Fibroblast of skin of left quadriceps (primary cell): ENCODE measurements around the gene EPRS1.
"Not testable (repeated sequence)": the region's sequence is repeated elsewhere in the genome, so short reads cannot be mapped to it uniquely, and the experiment has no call there.

Source experiments
- DNase-seq, 2 experiments: peaks; one replicate each; pipeline ENCODE4 v3.0.0-alpha.2; 2013; ENCODE audit warnings: low read depth in 2 of 2

Gene EPRS1

GRCh38 chr1:220038640-220039039, 7.7 kb downstream of the EPRS1 start:
- DNase-seq: no peak

DNA sequence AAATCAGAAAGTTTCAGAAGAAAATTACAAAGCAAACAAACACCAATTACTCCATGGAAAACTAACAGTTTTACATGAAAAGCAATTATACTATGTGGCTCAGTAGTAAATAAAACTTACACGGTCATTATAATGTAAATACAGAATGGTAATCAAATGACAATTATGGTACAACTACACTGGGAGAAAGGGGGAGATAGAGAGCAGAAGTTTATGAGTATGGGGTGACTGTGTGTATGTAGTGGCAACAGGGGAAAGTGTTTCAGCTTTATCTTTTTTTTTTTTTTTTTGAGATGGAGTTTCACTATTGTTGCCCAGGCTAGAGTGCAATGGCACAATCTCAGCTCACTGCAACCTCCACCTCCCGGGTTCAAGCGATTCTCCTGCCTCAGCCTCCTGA, 8.5 kb downstream of the EPRS1 start:
- DNase-seq: not testable (repeated sequence)

- no peak for DNase-seq
Observed at GRCh38 chr1:220032911-220033310, 13.4 kb downstream of the EPRS1 start.

DNA sequence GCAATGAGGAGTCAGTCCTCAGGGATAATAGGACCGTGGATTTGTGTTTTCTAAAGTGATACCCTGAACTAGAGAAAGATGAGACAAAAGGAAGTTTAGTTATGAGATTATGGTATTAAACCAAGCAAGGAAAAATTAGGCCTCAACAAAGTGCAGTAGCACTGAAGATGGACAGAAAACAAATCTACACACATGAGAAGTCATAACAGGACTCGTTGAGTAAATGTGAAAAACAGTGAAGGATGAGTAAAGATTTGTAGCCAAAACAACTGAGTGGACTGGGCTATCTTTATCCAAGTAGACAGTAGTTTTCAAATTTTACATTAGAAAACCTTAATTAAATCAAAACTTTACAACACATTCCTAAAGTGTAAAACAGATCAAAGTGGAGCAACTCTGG, 15.0 kb downstream of the EPRS1 start:
- DNase-seq: no peak

- DNase-seq: no peak
Observed at GRCh38 chr1:220028346-220028895, 17.9 kb downstream of the EPRS1 start.

DNA sequence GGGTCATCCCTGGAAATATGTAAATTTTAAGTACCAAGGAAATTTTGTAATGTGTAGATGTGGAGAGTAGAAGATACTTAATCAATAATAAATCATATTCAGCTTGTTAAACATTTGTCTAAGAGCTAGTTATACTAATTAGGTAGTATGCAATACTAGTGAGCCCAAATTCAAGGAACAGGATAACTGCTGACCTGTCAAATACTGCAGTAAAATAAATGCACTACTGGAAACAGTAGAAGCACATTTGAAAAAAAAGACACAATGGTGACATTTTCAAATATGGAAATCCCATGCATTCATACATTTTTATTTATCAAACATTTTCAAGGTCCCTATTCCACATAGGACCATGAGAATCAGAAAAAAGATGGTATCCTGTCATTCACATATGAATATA, 27.2 kb downstream of the EPRS1 start:
- DNase-seq: no peak

- DNase-seq: no peak
Observed at GRCh38 chr1:220013497-220013896, 32.8 kb downstream of the EPRS1 start.

- DNase-seq: no peak
Observed at GRCh38 chr1:220012259-220012658, 34.0 kb downstream of the EPRS1 start.

- no peak for DNase-seq
Observed at GRCh38 chr1:220011620-220012019, 34.7 kb downstream of the EPRS1 start.

- DNase-seq: no peak
Observed at GRCh38 chr1:220007438-220007837, 38.9 kb downstream of the EPRS1 start.

- DNase-seq: no peak
Observed at GRCh38 chr1:220005489-220005888, 40.8 kb downstream of the EPRS1 start.

DNA sequence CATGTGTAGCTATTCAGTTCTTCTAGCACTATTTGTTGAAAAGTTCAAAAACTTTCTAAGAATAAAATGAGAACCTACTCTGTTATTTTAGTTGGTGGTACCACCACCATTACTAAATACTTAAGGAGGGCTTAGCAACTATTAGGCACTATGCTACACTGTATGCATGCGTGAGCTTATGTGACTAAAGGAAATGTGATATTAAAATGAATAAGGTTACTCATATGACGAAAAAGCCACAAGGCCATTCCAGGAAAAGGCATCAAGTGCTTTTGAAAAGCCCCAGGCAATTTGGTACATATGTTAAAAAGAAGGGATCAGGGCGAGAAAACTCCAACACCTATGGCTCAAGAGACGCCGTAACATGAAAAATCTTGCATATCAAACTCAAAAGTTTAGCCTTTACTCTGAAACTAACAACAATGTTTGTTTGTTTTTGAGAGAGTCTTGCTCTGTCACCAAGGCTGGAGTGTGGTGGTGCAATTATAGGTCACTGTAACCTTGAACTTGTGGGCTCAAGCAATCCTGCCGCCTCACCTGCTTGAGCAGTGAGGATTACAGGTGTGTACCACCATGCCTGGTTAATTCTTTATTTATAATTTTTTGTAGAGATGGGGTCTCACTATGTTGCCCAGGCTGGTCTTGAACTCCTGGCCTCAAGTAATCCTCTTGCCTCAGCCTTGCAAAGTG, 42.5 kb downstream of the EPRS1 start:
- DNase-seq: no peak

DNA sequence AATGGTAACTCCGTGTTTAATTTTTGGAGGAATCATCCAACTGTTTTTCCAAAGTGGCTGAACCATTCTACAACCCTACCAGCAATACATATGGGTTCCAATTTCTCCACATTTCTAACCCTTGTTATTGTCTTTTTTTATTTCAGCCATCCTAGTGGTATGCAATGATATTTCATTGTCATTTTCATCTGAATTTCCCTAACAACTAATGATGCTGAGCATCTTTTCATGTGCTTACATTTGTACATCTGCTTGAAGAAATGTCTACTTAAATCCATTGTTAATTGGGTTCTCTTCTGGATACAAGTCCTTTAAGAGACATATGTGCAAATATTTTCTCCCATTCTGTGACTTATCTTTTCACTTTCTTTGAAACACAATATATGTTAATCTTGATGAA, 43.3 kb downstream of the EPRS1 start:
- DNase-seq: no peak

DNA sequence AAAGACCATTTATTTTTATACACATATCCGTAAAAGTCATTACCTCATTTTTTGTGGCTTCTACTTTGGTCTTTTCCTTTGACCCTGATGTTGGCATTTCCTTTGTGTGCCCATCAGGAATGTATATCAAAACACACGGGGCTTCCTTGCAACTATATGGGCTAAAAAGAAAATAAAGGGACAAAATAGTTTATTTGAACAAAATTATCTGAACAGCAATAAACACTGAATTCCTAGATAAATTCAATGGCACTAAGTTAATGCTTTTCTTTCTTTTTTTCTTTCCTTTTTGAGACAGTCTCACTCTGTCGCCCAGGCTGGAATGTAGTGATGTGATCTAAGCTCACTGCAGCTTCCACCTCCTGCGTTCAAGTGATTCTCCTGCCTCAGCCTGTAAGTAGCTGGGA, 45.2 kb downstream of the EPRS1 start:
- no peak for DNase-seq

GRCh38 chr1:219999821-220000220, 46.5 kb downstream of the EPRS1 start:
- DNase-seq: no peak
